Measurements from ENCODE around the gene NPR1. TPM values are rescaled to one million over a fixed set of nuclear protein-coding genes. Genes with fewer than 3 reads are reported as not detected.

NPR1 gene
- total and polyA plus RNA-seq, 2 of the 13 experiments (the other 11 are each of a cell fraction or from before 2014, with no cell fraction given) = not detected

DNA sequence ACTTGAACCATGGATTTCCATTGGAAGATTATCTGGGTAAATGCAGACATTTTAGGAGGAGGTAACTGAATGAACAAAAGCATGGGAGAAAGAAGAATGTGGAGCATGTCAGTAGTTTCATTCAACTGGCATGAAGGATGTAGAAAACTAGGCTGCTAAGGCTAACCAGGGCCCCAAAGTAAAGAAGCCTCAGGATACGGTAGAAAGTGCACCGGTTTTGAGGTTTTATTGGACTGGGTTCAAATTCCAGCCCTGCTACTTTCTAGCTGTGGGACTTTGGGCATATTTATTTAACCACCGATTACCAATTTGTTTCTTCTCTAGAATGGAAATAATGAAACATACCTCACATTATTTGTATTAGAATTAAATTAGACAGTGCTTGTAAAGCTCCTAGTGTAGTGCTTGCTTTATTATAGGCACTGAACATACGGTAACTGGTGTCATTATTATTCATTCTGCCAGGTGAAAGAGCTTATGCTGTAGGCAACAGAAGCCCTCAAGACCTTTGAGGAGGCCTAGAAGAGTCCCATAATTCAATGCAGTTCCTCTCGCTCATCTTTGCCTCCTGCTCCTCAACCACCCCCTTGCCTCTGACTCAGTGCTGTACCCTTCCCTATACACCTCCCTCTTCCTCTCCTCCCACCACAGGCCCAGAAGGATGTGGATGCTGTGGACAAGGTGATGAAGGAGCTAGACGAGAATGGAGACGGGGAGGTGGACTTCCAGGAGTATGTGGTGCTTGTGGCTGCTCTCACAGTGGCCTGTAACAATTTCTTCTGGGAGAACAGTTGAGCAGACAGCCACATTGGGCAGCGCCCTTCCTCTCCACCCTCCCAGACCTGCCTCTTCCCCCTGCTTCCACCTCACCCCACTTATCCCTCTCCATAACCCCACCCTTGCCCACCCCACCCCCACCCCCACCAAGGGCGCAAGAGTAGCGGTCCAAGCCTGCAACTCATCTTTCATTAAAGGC is 47.2 kb upstream of the NPR1 start (continued):
- TF ChIP-seq ARID5B (CRISPR knock-in tag; IDR thresholded peaks at IDR 0.05) (0 out of 2 replicates have a peak, but pooled peaks have one; percentile 36), ZBTB37 (CRISPR knock-in tag; IDR thresholded peaks at IDR 0.05) (no peak), ZNF121 (CRISPR knock-in tag; IDR thresholded peaks at IDR 0.05) (no peak), ZNF275 (CRISPR knock-in tag; IDR thresholded peaks at IDR 0.05; ENCODE audit: borderline replicate concordance) (no peak), ZFX (CRISPR knock-in tag; IDR thresholded peaks at IDR 0.05; ENCODE audit: low read depth) (0 out of 2 replicates have a peak, but pooled peaks have one; percentile 23), ZFP37 (CRISPR knock-in tag; IDR thresholded peaks at IDR 0.05; ENCODE audit: borderline replicate concordance) (no peak), ZNF10 (CRISPR knock-in tag; IDR thresholded peaks at IDR 0.05; ENCODE audit: borderline replicate concordance, low read depth) (no peak), RNF2 (conservative IDR thresholded peaks at IDR 0.05; ENCODE audit: low read depth) (no peak), ZNF570 (CRISPR knock-in tag; IDR thresholded peaks at IDR 0.05; ENCODE audit: borderline replicate concordance) (no peak), ZNF326 (CRISPR knock-in tag; IDR thresholded peaks at IDR 0.05; ENCODE audit: borderline replicate concordance) (no peak)
- TF ChIP-seq, protein P1, sequence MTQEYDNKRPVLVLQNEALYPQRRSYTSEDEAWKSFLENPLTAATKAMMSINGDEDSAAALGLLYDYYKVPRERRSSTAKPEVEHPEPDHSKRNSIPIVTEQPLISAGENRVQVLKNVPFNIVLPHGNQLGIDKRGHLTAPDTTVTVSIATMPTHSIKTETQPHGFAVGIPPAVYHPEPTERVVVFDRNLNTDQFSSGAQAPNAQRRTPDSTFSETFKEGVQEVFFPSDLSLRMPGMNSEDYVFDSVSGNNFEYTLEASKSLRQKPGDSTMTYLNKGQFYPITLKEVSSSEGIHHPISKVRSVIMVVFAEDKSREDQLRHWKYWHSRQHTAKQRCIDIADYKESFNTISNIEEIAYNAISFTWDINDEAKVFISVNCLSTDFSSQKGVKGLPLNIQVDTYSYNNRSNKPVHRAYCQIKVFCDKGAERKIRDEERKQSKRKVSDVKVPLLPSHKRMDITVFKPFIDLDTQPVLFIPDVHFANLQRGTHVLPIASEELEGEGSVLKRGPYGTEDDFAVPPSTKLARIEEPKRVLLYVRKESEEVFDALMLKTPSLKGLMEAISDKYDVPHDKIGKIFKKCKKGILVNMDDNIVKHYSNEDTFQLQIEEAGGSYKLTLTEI (CRISPR knock-in tag; conservative IDR thresholded peaks at IDR 0.05) = no peak
- TF ChIP-seq, protein P2, sequence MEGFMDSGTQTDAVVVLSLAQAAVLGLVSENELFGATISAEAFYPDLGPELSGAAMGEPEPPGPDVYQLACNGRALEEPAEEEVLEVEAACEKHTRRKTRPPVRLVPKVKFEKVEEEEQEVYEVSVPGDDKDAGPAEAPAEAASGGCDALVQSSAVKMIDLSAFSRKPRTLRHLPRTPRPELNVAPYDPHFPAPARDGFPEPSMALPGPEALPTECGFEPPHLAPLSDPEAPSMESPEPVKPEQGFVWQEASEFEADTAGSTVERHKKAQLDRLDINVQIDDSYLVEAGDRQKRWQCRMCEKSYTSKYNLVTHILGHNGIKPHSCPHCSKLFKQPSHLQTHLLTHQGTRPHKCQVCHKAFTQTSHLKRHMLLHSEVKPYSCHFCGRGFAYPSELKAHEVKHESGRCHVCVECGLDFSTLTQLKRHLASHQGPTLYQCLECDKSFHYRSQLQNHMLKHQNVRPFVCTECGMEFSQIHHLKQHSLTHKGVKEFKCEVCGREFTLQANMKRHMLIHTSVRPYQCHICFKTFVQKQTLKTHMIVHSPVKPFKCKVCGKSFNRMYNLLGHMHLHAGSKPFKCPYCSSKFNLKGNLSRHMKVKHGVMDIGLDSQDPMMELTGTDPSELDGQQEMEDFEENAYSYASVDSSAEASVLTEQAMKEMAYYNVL (CRISPR knock-in tag; IDR thresholded peaks at IDR 0.05; ENCODE audit: borderline replicate concordance) = peak; percentile 26; the same call in 1 of the 2 replicates

Measured in HepG2 (cell line).